ENCODE measurements around the gene KRTAP4-5.
"Not testable (repeated sequence)": the region's sequence is repeated elsewhere in the genome, so short reads cannot be mapped to it uniquely, and the experiment has no call there.

KRTAP4-5 gene

GRCh38 chr17:41149652-41149985 lies at the start of gene KRTAP4-5:
Gene KRTAP4-5, minus strand, starts transcription at chr17:41149825. Its CDS starts 58 bp downstream, at chr17:41149767.
- no peaks in the 10 kb centered on the region for H3K9me3 Mint-ChIP-seq
- no peaks in the 10 kb centered on the region for H3K27me3 Mint-ChIP-seq
- ATAC-seq (no peak), DNase-seq (no peak)
- H3K4me1 Mint-ChIP-seq = no peaks in the 10 kb centered on the region
- no peak within 1 kb of the TSS for H3K4me3 Mint-ChIP-seq
- H3K27ac Mint-ChIP-seq = no peak within 1 kb of the TSS

GRCh38 chr17:41196068-41196467 lies 46.4 kb upstream of the KRTAP4-5 start:
- DNase-seq (no peak), ATAC-seq (no peak)
- no peaks in the 10 kb centered on the region for H3K4me1 Mint-ChIP-seq
- H3K4me3 Mint-ChIP-seq = no peak overlapping the region
- H3K27me3 Mint-ChIP-seq = no peaks in the 10 kb centered on the region
- H3K9me3 Mint-ChIP-seq = peaks cover 0 to 10% of the 10 kb centered on the region in 2 donors
- no peak overlapping the region for H3K27ac Mint-ChIP-seq

- H3K27ac Mint-ChIP-seq = peak overlapping the region in 1 of 2 donors; percentile 5
- no peak for DNase-seq
- H3K9me3 Mint-ChIP-seq = peaks cover 0 to 5% of the 10 kb centered on the region in 2 donors
- no peak overlapping the region for H3K4me3 Mint-ChIP-seq
- H3K4me1 Mint-ChIP-seq = no peaks in the 10 kb centered on the region
- ATAC-seq = no peak
- H3K27me3 Mint-ChIP-seq = peaks cover 7% of the 10 kb centered on the region
These were observed 40.7 kb upstream of the KRTAP4-5 start for GRCh38 chr17:41190328-41190727.

- not testable (repeated sequence) for DNase-seq, H3K27me3 Mint-ChIP-seq, H3K4me3 Mint-ChIP-seq, H3K4me1 Mint-ChIP-seq, H3K9me3 Mint-ChIP-seq, ATAC-seq
- peak within 1 kb of the TSS; percentile 5 to 12 for H3K27ac Mint-ChIP-seq
These were observed 40.3 kb upstream of the KRTAP4-5 start, which contains the start of gene KRTAP9-1 for GRCh38 chr17:41189837-41190318. Gene KRTAP9-1, plus strand, starts transcription at chr17:41189887. Its CDS starts 0 bp downstream, at chr17:41189887.

GRCh38 chr17:41186872-41187271 lies 37.2 kb upstream of the KRTAP4-5 start:
- ATAC-seq (no peak), DNase-seq (no peak)
- Mint-ChIP-seq H3K4me1 (no peaks in the 10 kb centered on the region), H3K4me3 (no peak overlapping the region), H3K9me3 (no peaks in the 10 kb centered on the region), H3K27me3 (peaks cover 7% of the 10 kb centered on the region), H3K27ac (no peak overlapping the region)

- H3K9me3 Mint-ChIP-seq = no peaks in the 10 kb centered on the region
These were observed 35.4 kb upstream of the KRTAP4-5 start for GRCh38 chr17:41185001-41185400.

GRCh38 chr17:41184480-41184961 lies 34.9 kb upstream of the KRTAP4-5 start, which contains the start of gene KRTAP4-1:
Gene KRTAP4-1, minus strand, starts transcription at chr17:41184911. Its CDS starts 57 bp downstream, at chr17:41184854.
- Mint-ChIP-seq H3K27ac (no peak within 1 kb of the TSS), H3K27me3 (no peaks in the 10 kb centered on the region), H3K4me3 (no peak within 1 kb of the TSS), H3K9me3 (no peaks in the 10 kb centered on the region), H3K4me1 (no peaks in the 10 kb centered on the region)
- ATAC-seq (no peak), DNase-seq (no peak)

More at GRCh38 chr17:41185001-41185400, 35.4 kb upstream of the KRTAP4-5 start:
- H3K4me1 Mint-ChIP-seq = no peaks in the 10 kb centered on the region
- DNase-seq (no peak), ATAC-seq (no peak)
- peaks cover 2% of the 10 kb centered on the region for H3K27me3 Mint-ChIP-seq
- H3K27ac Mint-ChIP-seq = no peak overlapping the region
- no peak overlapping the region for H3K4me3 Mint-ChIP-seq

- Mint-ChIP-seq H3K4me1 (no peaks in the 10 kb centered on the region), H3K9me3 (no peaks in the 10 kb centered on the region), H3K27me3 (no peaks in the 10 kb centered on the region), H3K4me3 (no peak overlapping the region), H3K27ac (peak overlapping the region in 1 of 2 donors; percentile 15)
- DNase-seq (no peak), ATAC-seq (no peak)
These were observed 29.4 kb upstream of the KRTAP4-5 start for GRCh38 chr17:41178843-41179616.

GRCh38 chr17:41178341-41178740 lies 28.7 kb upstream of the KRTAP4-5 start:
- Mint-ChIP-seq H3K9me3 (no peaks in the 10 kb centered on the region), H3K4me1 (no peaks in the 10 kb centered on the region), H3K27me3 (no peaks in the 10 kb centered on the region), H3K4me3 (no peak overlapping the region), H3K27ac (peak overlapping the region in 1 of 2 donors; percentile 27)
- DNase-seq (no peak), ATAC-seq (no peak)

GRCh38 chr17:41177727-41178271 lies 28.2 kb upstream of the KRTAP4-5 start, which contains the start of gene KRTAP4-2:
Gene KRTAP4-2, minus strand, starts transcription at chr17:41178221. Its CDS starts 57 bp downstream, at chr17:41178164.
- Mint-ChIP-seq H3K27ac (peak within 1 kb of the TSS in 1 of 2 donors; percentile 27), H3K4me3 (no peak within 1 kb of the TSS), H3K4me1 (no peaks in the 10 kb centered on the region), H3K27me3 (no peaks in the 10 kb centered on the region), H3K9me3 (no peaks in the 10 kb centered on the region)
- no peak for DNase-seq
- ATAC-seq = no peak

- no peak overlapping the region for H3K4me3 Mint-ChIP-seq
- no peak overlapping the region for H3K27ac Mint-ChIP-seq
- H3K4me1 Mint-ChIP-seq = no peaks in the 10 kb centered on the region
- no peaks in the 10 kb centered on the region for H3K9me3 Mint-ChIP-seq
- DNase-seq (no peak), ATAC-seq (no peak)
- H3K27me3 Mint-ChIP-seq = no peaks in the 10 kb centered on the region
These were observed 27.2 kb upstream of the KRTAP4-5 start for GRCh38 chr17:41176744-41177387.

GRCh38 chr17:41171886-41172285 lies 22.3 kb upstream of the KRTAP4-5 start:
- no peaks in the 10 kb centered on the region for H3K9me3 Mint-ChIP-seq
- no peaks in the 10 kb centered on the region for H3K27me3 Mint-ChIP-seq
- H3K27ac Mint-ChIP-seq = no peak overlapping the region
- DNase-seq (no peak), ATAC-seq (no peak)
- no peak overlapping the region for H3K4me3 Mint-ChIP-seq
- H3K4me1 Mint-ChIP-seq = no peaks in the 10 kb centered on the region

GRCh38 chr17:41168121-41168520 lies 18.5 kb upstream of the KRTAP4-5 start, which contains the start of gene KRTAP4-3:
Gene KRTAP4-3, minus strand, starts transcription at chr17:41168221. Its CDS starts 49 bp downstream, at chr17:41168172.
- no peaks in the 10 kb centered on the region for H3K9me3 Mint-ChIP-seq

GRCh38 chr17:41167561-41167960 lies 17.9 kb upstream of the KRTAP4-5 start:
- Mint-ChIP-seq H3K27ac (no peak overlapping the region), H3K4me3 (no peak overlapping the region), H3K4me1 (no peaks in the 10 kb centered on the region), H3K9me3 (no peaks in the 10 kb centered on the region), H3K27me3 (no peaks in the 10 kb centered on the region)
- no peak for DNase-seq
- ATAC-seq = no peak

More at GRCh38 chr17:41168121-41168520, 18.5 kb upstream of the KRTAP4-5 start, which contains the start of gene KRTAP4-3:
- no peak for DNase-seq
- no peaks in the 10 kb centered on the region for H3K4me1 Mint-ChIP-seq
- ATAC-seq = no peak
- H3K27me3 Mint-ChIP-seq = no peaks in the 10 kb centered on the region
- no peak within 1 kb of the TSS for H3K27ac Mint-ChIP-seq
- no peak within 1 kb of the TSS for H3K4me3 Mint-ChIP-seq

GRCh38 chr17:41163828-41164227 lies 14.2 kb upstream of the KRTAP4-5 start:
- no peak for DNase-seq
- Mint-ChIP-seq H3K4me3 (no peak overlapping the region), H3K27me3 (no peaks in the 10 kb centered on the region), H3K27ac (no peak overlapping the region), H3K9me3 (no peaks in the 10 kb centered on the region), H3K4me1 (no peaks in the 10 kb centered on the region)
- no peak for ATAC-seq
